H1 (cell line): ENCODE data around the gene TIMMDC1. TPM values are rescaled to one million over a fixed set of nuclear protein-coding genes. Genes with fewer than 3 reads are reported as not detected.

Source experiments
- CTCF ChIA-PET: fragments of 300-600 bp; sonication (Branson Sonifier 250); formaldehyde crosslinking; loops from one replicate; lab custom pipeline; 2021; ENCODE audit not compliant: partially characterized antibody; lab: Charles Lee
- POLR2A ChIA-PET: fragments of 300-600 bp; sonication (Branson Sonifier 250); formaldehyde crosslinking; loops from one replicate; lab custom pipeline; 2021; ENCODE audit warnings: inconsistent platforms; ENCODE audit not compliant: partially characterized antibody; lab: Charles Lee
- DNase-seq, 2 experiments: peaks; one replicate each; pipeline versions ENCODE4 v3.0.0 to v3.0.0-alpha.2; 2010 to 2022; ENCODE audit warnings: low spot score in 2 of 2, low read depth in 1 of 2, mixed read lengths in 1 of 2
- FAIRE-seq: peaks from 2 replicates; lab custom pipeline; 2011; peaks lifted over from hg19 to GRCh38; lab: Jason Lieb, UNC
- H2AFZ ChIP-seq: 2 replicates; pipeline ENCODE4 v1.8.1; 2012; ENCODE audit warnings: low read length, inconsistent platforms
- H2AK5ac ChIP-seq: 2 replicates; pipeline ENCODE4 v1.6.1; 2013; ENCODE audit warnings: low read depth, low read length
- H2BK120ac ChIP-seq: replicated peaks from 2 replicates; pipeline ENCODE3; 2013; ENCODE audit warnings: low read depth, low read length, inconsistent platforms
- H2BK12ac ChIP-seq: 2 replicates; pipeline ENCODE4 v1.6.1; 2013; ENCODE audit warnings: low read depth, low read length
- H2BK15ac ChIP-seq: 2 replicates; pipeline ENCODE4 v1.6.1; 2013; ENCODE audit warnings: low read length
- H2BK20ac ChIP-seq: 2 replicates; pipeline ENCODE4 v1.6.1; 2013; ENCODE audit warnings: low read length
- H2BK5ac ChIP-seq: 2 replicates; pipeline ENCODE4 v1.6.1; 2013; ENCODE audit warnings: low read depth, low read length
- H3K14ac ChIP-seq: 2 replicates; pipeline ENCODE4 v1.6.1; 2013; ENCODE audit warnings: inconsistent platforms; ENCODE audit not compliant: insufficient read length
- H3K18ac ChIP-seq: 2 replicates; pipeline ENCODE4 v1.6.1; 2013; ENCODE audit warnings: low read length; ENCODE audit errors: extremely low read depth
- H3K23ac ChIP-seq: 2 replicates; pipeline ENCODE4 v1.6.1; 2013; ENCODE audit warnings: inconsistent platforms; ENCODE audit not compliant: insufficient read length
- H3K23me2 ChIP-seq: 2 replicates; pipeline ENCODE4 v1.6.1; 2013; ENCODE audit warnings: low read depth, low read length
- H3K27ac ChIP-seq: 2 replicates; pipeline ENCODE4 v1.6.1; 2011; ENCODE audit warnings: low read depth, low read length, inconsistent platforms
- H3K27me3 ChIP-seq, 4 experiments: replicated peaks in 1 of 4; 1 replicate in 1 of 4; 2 replicates in 3 of 4; pipeline versions ENCODE4 v1.6.1 to v1.8.1; 2011 to 2013; ENCODE audit warnings: low read length in 3 of 4, mild to moderate bottlenecking in 3 of 4, inconsistent platforms in 2 of 4, mixed read lengths in 2 of 4, moderate library complexity in 1 of 4; ENCODE audit not compliant: control insufficient read depth in 3 of 4, insufficient read depth in 3 of 4; ENCODE audit errors: extremely low read depth in 1 of 4
- H3K36me3 ChIP-seq, 4 experiments: 2 replicates each; pipeline versions ENCODE4 v1.6.1 to v1.8.1; 2011 to 2013; ENCODE audit warnings: mild to moderate bottlenecking in 4 of 4, low read length in 3 of 4, moderate library complexity in 2 of 4, control low read depth in 1 of 4, inconsistent platforms in 1 of 4; ENCODE audit not compliant: insufficient read depth in 4 of 4, control insufficient read depth in 2 of 4
- H3K4ac ChIP-seq: replicated peaks from 2 replicates; pipeline ENCODE3; 2013; ENCODE audit warnings: low read length, low read depth, mixed read lengths, inconsistent platforms; ENCODE audit not compliant: insufficient read length
- H3K4me1 ChIP-seq, 4 experiments: replicated peaks in 1 of 4; 1 replicate in 1 of 4; 2 replicates in 3 of 4; pipeline versions ENCODE4 v1.6.1 to v1.8.1; 2011 to 2013; ENCODE audit warnings: low read length in 3 of 4, inconsistent platforms in 2 of 4, mixed read lengths in 1 of 4; ENCODE audit not compliant: insufficient read depth in 4 of 4, control insufficient read depth in 3 of 4
- H3K4me2 ChIP-seq, 2 experiments: 2 replicates each; pipeline versions ENCODE4 v1.6.1 to v1.8.1; 2011 to 2013; ENCODE audit warnings: low read depth in 2 of 2, low read length in 2 of 2, control low read depth in 1 of 2, inconsistent platforms in 1 of 2, mild to moderate bottlenecking in 1 of 2; ENCODE audit not compliant: insufficient read depth in 1 of 2
- H3K4me3 ChIP-seq, 4 experiments: fragments of 200-600, 300-600 bp in 1 of 4; sonication (generic), shearing (Covaris generic), sonication (Bioruptor Twin) in 1 of 4; 2 replicates each; pipeline versions ENCODE4 v1.5.1 to v1.8.1; 2011 to 2016; ENCODE audit warnings: low read length in 4 of 4, low read depth in 3 of 4, control low read depth in 2 of 4, inconsistent platforms in 2 of 4, mild to moderate bottlenecking in 2 of 4, mixed read lengths in 1 of 4, moderate library complexity in 1 of 4; ENCODE audit not compliant: insufficient read depth in 2 of 4; ENCODE audit errors: extremely low read depth in 1 of 4
- H3K56ac ChIP-seq: replicated peaks from 2 replicates; pipeline ENCODE3; 2013; ENCODE audit warnings: low read depth, mild to moderate bottlenecking, mixed read lengths, low read length, inconsistent platforms; ENCODE audit not compliant: insufficient read length
- H3K79me1 ChIP-seq: 2 replicates; pipeline ENCODE4 v1.6.1; 2013; ENCODE audit warnings: low read depth, low read length, control low read depth
- H3K79me2 ChIP-seq, 2 experiments: 2 replicates each; pipeline versions ENCODE4 v1.6.1 to v1.8.1; 2012 to 2013; ENCODE audit warnings: low read length in 2 of 2, mild to moderate bottlenecking in 2 of 2, inconsistent platforms in 1 of 2; ENCODE audit not compliant: insufficient read depth in 2 of 2, control insufficient read depth in 1 of 2
- H3K9ac ChIP-seq, 4 experiments: replicated peaks in 1 of 4; 1 replicate in 1 of 4; 2 replicates in 3 of 4; pipeline versions ENCODE4 v1.6.1 to v1.8.1; 2011 to 2013; ENCODE audit warnings: low read depth in 3 of 4, low read length in 3 of 4, control low read depth in 2 of 4, mild to moderate bottlenecking in 2 of 4, moderate library complexity in 2 of 4, inconsistent platforms in 1 of 4; ENCODE audit errors: extremely low read depth in 1 of 4
- H3K9me3 ChIP-seq, 2 experiments: 2 replicates each; pipeline versions ENCODE4 v1.6.1 to v1.8.1; 2012 to 2013; ENCODE audit warnings: mild to moderate bottlenecking in 2 of 2, moderate library complexity in 2 of 2, control low read depth in 1 of 2, inconsistent platforms in 1 of 2, low read depth in 1 of 2, low read length in 1 of 2, mixed read lengths in 1 of 2; ENCODE audit not compliant: insufficient read depth in 2 of 2
- H4K20me1 ChIP-seq, 2 experiments: replicated peaks in 1 of 2; 2 replicates each; pipeline versions ENCODE3 to v1.8.1; 2011 to 2013; ENCODE audit warnings: inconsistent platforms in 2 of 2, low read length in 2 of 2, mild to moderate bottlenecking in 1 of 2; ENCODE audit not compliant: insufficient read depth in 2 of 2, control insufficient read depth in 1 of 2
- H4K5ac ChIP-seq: 2 replicates; pipeline ENCODE4 v1.6.1; 2013; ENCODE audit warnings: low read length, low read depth, mixed read lengths, inconsistent platforms; ENCODE audit not compliant: insufficient read length
- H4K8ac ChIP-seq: 2 replicates; pipeline ENCODE4 v1.8.0; 2013; ENCODE audit warnings: mild to moderate bottlenecking, moderate library complexity, low read length, inconsistent platforms; ENCODE audit not compliant: insufficient read depth; ENCODE audit errors: extremely low read depth
- H4K91ac ChIP-seq: replicated peaks from 2 replicates; pipeline ENCODE3; 2013; ENCODE audit warnings: low read length, mixed read lengths, inconsistent platforms; ENCODE audit not compliant: insufficient read length
- SIN3A ChIP-seq, 2 experiments: IDR thresholded peaks in 1 of 2; conservative IDR thresholded peaks in 1 of 2; 2 replicates each; pipeline ENCODE4 v1.6.1; 2011 to 2012; ENCODE audit warnings: low read length in 2 of 2, improper control_type of control experiment in 1 of 2, low read depth in 1 of 2, mild to moderate bottlenecking in 1 of 2
- SP1 ChIP-seq: IDR thresholded peaks from 2 replicates; pipeline ENCODE4 v1.6.1; 2011; ENCODE audit warnings: low read depth, low read length
- WGBS, 2 experiments: shearing (Covaris generic) in 1 of 2; methylation state at CpG; one replicate each; pipeline versions ENCODE4 v1.1.6 to v1.1.7; 2013 to 2015; ENCODE audit warnings: low lambda C conversion rate in 2 of 2, mixed read lengths in 2 of 2, inconsistent platforms in 1 of 2, low coverage in 1 of 2, missing lambda C conversion rate in 1 of 2; ENCODE audit not compliant: insufficient replicate concordance in 2 of 2, insufficient coverage in 1 of 2, insufficient read length in 1 of 2; ENCODE audit errors: extremely low coverage in 1 of 2, missing lambda C conversion rate in 1 of 2; 5-methylcytosine and 5-hydroxymethylcytosine counted together
- polyA plus RNA-seq, 7 experiments: library from polyadenylated mRNA; depleted of rRNA in 3 of 7; stranded (reverse) in 5 of 7; unstranded in 2 of 7; fragments of >200 nt in 5 of 7; fragments of 200-250 nt in 2 of 7; gene quantifications; 1 replicate in 5 of 7; 2 replicates in 1 of 7; 4 replicates in 1 of 7; pipeline versions ENCODE4 v1.2.1 to v1.2.3, GENCODE V29; 2011 to 2013; ENCODE audit warnings: missing spikeins in 2 of 7, mixed read lengths in 2 of 7
- total RNA-seq: library from RNA; stranded (reverse); fragmentation: NEBNext Ultra II Directional; extraction: Animal tissue kit (Norgen Biotek cat#: 25700); gene quantifications from 2 replicates; pipeline ENCODE4 v1.2.1, GENCODE V29; 2021

The TIMMDC1 gene
- total and polyA plus RNA-seq, 2 of the 8 experiments (the other 6 are each of a cell fraction or from before 2014, with no cell fraction given), result 80.7 to 128 TPM

DNA sequence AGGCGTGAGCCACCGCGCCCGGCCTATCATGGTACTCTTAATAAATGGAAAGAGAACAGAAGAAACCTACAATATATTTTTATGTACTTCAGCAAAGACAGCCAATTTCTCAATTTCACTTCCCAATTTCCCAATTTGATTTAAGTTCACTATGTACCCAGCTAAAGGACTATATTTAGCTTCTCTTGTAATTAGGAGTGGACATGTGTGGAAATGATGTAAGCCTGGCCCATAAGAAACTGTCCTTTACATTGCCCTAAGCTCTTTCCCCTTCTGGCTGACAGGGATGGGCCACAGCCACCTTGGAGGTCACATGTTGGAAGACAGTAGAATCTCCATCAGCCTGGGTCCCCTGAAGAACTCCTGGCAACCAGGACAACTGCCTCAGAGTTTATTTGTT is 41.1 kb upstream of the TIMMDC1 start:
- CTCF ChIA-PET, result interaction anchor here (0.6 kb wide), 2 partner anchors 74 to 154 kb away, joined by 3 read pairs; no protein-coding TSS in a partner anchor
- Histone ChIP-seq H3K36me3 (peaks cover 5 to 83% (median 31%) of the 10 kb centered on the region in 4 experiments; a peak in 6 of 8 replicates), H3K79me1 (peaks cover 2% of the 10 kb centered on the region; the same call in 1 of the 2 replicates), H3K9me3 (no peaks in the 10 kb centered on the region), H3K23ac (no peak overlapping the region), H3K4ac (no peak overlapping the region), H3K23me2 (no peaks in the 10 kb centered on the region), H2BK15ac (no peak overlapping the region), H4K91ac (no peak overlapping the region), H3K79me2 (peaks cover 3 to 27% of the 10 kb centered on the region in 2 experiments), H2BK5ac (no peak overlapping the region), H3K18ac (no peak overlapping the region), H2BK20ac (no peak overlapping the region), H3K27ac (no peak overlapping the region), H3K4me2 (no peak overlapping the region), H4K8ac (no peak overlapping the region), H3K4me1 (peaks cover 0 to 2% (median 0%) of the 10 kb centered on the region in 4 experiments; a peak in 3 of 7 replicates), H2BK12ac (no peak overlapping the region), H3K56ac (no peak overlapping the region), H2BK120ac (no peak overlapping the region), H4K5ac (no peak overlapping the region), H2AFZ (no peak overlapping the region), H3K9ac (no peak overlapping the region), H3K14ac (no peak overlapping the region), H3K4me3 (no peak overlapping the region), H3K27me3 (no peaks in the 10 kb centered on the region), H2AK5ac (no peak overlapping the region), H4K20me1 (peaks cover 0 to 3% of the 10 kb centered on the region in 2 experiments)
- TF ChIP-seq SP1, result no peak
- TF ChIP-seq SIN3A (conservative IDR thresholded peaks at IDR 0.05 in 1 of 2, IDR thresholded peaks at IDR 0.05 in 1 of 2; ENCODE audit: low read depth in 1 of 2, low read length in 2 of 2), result no peak
- 96% methylated on average over 4 of the region's 4 CpGs; no CpG with 5 or more reads in 1 of the 2 experiments for WGBS, 2 experiments
- POLR2A ChIA-PET, result no interaction called here
- no peak for FAIRE-seq
- DNase-seq, result no peak
